ENCODE data around the gene ACTG2. TPM values are rescaled to one million over a fixed set of nuclear protein-coding genes. Genes with fewer than 3 reads are reported as not detected.
A peak's percentile ranks its signal among the peaks of the same experiment; 100 is the strongest.
"Not testable (repeated sequence)": the region's sequence is repeated elsewhere in the genome, so short reads cannot be mapped to it uniquely, and the experiment has no call there.

ACTG2 gene
- total and polyA plus RNA-seq, 2 donors from 2014 or later, result 6.6 to 13.7 TPM

- no peak overlapping the region for H3K9ac ChIP-seq (ENCODE audit: low read length in 3 of 3)
- peaks cover 0 to 11% (median 7%) of the 10 kb centered on the region in 3 donors for H3K36me3 ChIP-seq (ENCODE audit: control insufficient read depth in 2 of 3, insufficient read depth in 3 of 3, low read length in 3 of 3)
- FAIRE-seq, result no peak
- intact Hi-C loops (cut with DNase I), result no loop called here
- no peak overlapping the region for H3K27ac ChIP-seq (ENCODE audit: low read depth in 2 of 2, low read length in 2 of 2)
- H3K4me3 ChIP-seq (ENCODE audit: low read length in 3 of 3), result no peak overlapping the region
- H3K4me1 ChIP-seq (ENCODE audit: control insufficient read depth in 2 of 3, insufficient read depth in 2 of 3, low read depth in 1 of 3, low read length in 3 of 3), result no peaks in the 10 kb centered on the region
- peak in 1 of 5 donors; percentile 59 for DNase-seq
- no peak for TF ChIP-seq CTCF (IDR thresholded peaks at IDR 0.05; ENCODE audit: borderline replicate concordance, extremely low read depth, insufficient read depth)
- no peaks in the 10 kb centered on the region for H3K9me3 ChIP-seq (ENCODE audit: control insufficient read depth in 2 of 3, insufficient read depth in 1 of 3, low read length in 3 of 3)
- H3K27me3 ChIP-seq (ENCODE audit: control insufficient read depth, insufficient read depth, low read length), result no peaks in the 10 kb centered on the region
Measured at GRCh38 chr2:73870084-73870483, 22.7 kb upstream of the ACTG2 start.

GRCh38 chr2:73877071-73877802 is 15.6 kb upstream of the ACTG2 start:
- FAIRE-seq (no peak), DNase-seq (peak in 2 of 5 donors; percentile 9 to 18)
- Histone ChIP-seq H3K9me3 (ENCODE audit: control insufficient read depth in 2 of 3, insufficient read depth in 1 of 3, low read length in 3 of 3) (no peaks in the 10 kb centered on the region), H3K4me3 (ENCODE audit: low read length in 3 of 3) (no peak overlapping the region), H3K27me3 (ENCODE audit: control insufficient read depth, insufficient read depth, low read length) (no peaks in the 10 kb centered on the region), H3K36me3 (ENCODE audit: control insufficient read depth in 2 of 3, insufficient read depth in 3 of 3, low read length in 3 of 3) (no peaks in the 10 kb centered on the region), H3K4me1 (ENCODE audit: control insufficient read depth in 2 of 3, insufficient read depth in 2 of 3, low read depth in 1 of 3, low read length in 3 of 3) (no peaks in the 10 kb centered on the region), H3K27ac (ENCODE audit: low read depth in 2 of 2, low read length in 2 of 2) (no peak overlapping the region), H3K9ac (ENCODE audit: low read length in 3 of 3) (no peak overlapping the region)
- TF ChIP-seq CTCF (IDR thresholded peaks at IDR 0.05; ENCODE audit: borderline replicate concordance, extremely low read depth, insufficient read depth), result no peak
- intact Hi-C loops (cut with DNase I), result no loop called here

- intact Hi-C loops (cut with DNase I); FAIRE-seq; DNase-seq; H3K9me3 ChIP-seq (ENCODE audit: control insufficient read depth in 2 of 3, insufficient read depth in 1 of 3, low read length in 3 of 3); H3K27ac ChIP-seq (ENCODE audit: low read depth in 2 of 2, low read length in 2 of 2); H3K4me1 ChIP-seq (ENCODE audit: control insufficient read depth in 2 of 3, insufficient read depth in 2 of 3, low read depth in 1 of 3, low read length in 3 of 3); H3K9ac ChIP-seq (ENCODE audit: low read length in 3 of 3); H3K4me3 ChIP-seq (ENCODE audit: low read length in 3 of 3); H3K27me3 ChIP-seq (ENCODE audit: control insufficient read depth, insufficient read depth, low read length); H3K36me3 ChIP-seq (ENCODE audit: control insufficient read depth in 2 of 3, insufficient read depth in 3 of 3, low read length in 3 of 3): not testable (repeated sequence)
Measured at GRCh38 chr2:73877984-73878383, 14.8 kb upstream of the ACTG2 start.

- Histone ChIP-seq H3K4me3 (ENCODE audit: low read length in 3 of 3) (no peak overlapping the region), H3K9me3 (ENCODE audit: control insufficient read depth in 2 of 3, insufficient read depth in 1 of 3, low read length in 3 of 3) (no peaks in the 10 kb centered on the region), H3K4me1 (ENCODE audit: control insufficient read depth in 2 of 3, insufficient read depth in 2 of 3, low read depth in 1 of 3, low read length in 3 of 3) (no peaks in the 10 kb centered on the region), H3K27me3 (ENCODE audit: control insufficient read depth, insufficient read depth, low read length) (no peaks in the 10 kb centered on the region), H3K27ac (ENCODE audit: low read depth in 2 of 2, low read length in 2 of 2) (no peak overlapping the region), H3K36me3 (ENCODE audit: control insufficient read depth in 2 of 3, insufficient read depth in 3 of 3, low read length in 3 of 3) (no peaks in the 10 kb centered on the region), H3K9ac (ENCODE audit: low read length in 3 of 3) (no peak overlapping the region)
- no peak for TF ChIP-seq CTCF (IDR thresholded peaks at IDR 0.05; ENCODE audit: borderline replicate concordance, extremely low read depth, insufficient read depth)
- intact Hi-C loops (cut with DNase I), result no loop called here
- no peak for DNase-seq
- FAIRE-seq, result no peak
Measured at GRCh38 chr2:73885406-73885805, 7.4 kb upstream of the ACTG2 start.
